GM18505 (cell line): ENCODE data around the gene PPP5C.
"Not testable (repeated sequence)": the region's sequence is repeated elsewhere in the genome, so short reads cannot be mapped to it uniquely, and the experiment has no call there.

Source experiments
- ATAC-seq: cut with Tn5 transposase; IDR thresholded peaks from one replicate; pipeline ENCODE4 v1.9.1; 2021; ENCODE audit not compliant: unreplicated experiment
- POLR2A ChIP-seq: IDR thresholded peaks from 4 replicates; pipeline ENCODE4 v1.6.1; 2011; ENCODE audit warnings: borderline replicate concordance; ENCODE audit not compliant: insufficient read depth, insufficient read length; ENCODE audit errors: extremely low read depth

PPP5C gene

GRCh38 chr19:46388311-46389095 is 41.6 kb downstream of the PPP5C start:
- TF ChIP-seq POLR2A = no peak
- no peak for ATAC-seq

- TF ChIP-seq POLR2A = no peak
- ATAC-seq = no peak
These were observed 43.4 kb downstream of the PPP5C start for GRCh38 chr19:46390121-46390858.

- ATAC-seq = no peak
- TF ChIP-seq POLR2A = no peak
These were observed 44.0 kb downstream of the PPP5C start for GRCh38 chr19:46390866-46391265.

- no peak for ATAC-seq
- no peak for TF ChIP-seq POLR2A
These were observed 44.7 kb downstream of the PPP5C start for GRCh38 chr19:46391296-46392251.

GRCh38 chr19:46392252-46392801 is 45.4 kb downstream of the PPP5C start:
- ATAC-seq = no peak
- TF ChIP-seq POLR2A = no peak

GRCh38 chr19:46392837-46393236 is 46.0 kb downstream of the PPP5C start:
- TF ChIP-seq POLR2A = no peak
- no peak for ATAC-seq

GRCh38 chr19:46393456-46394401 is 46.8 kb downstream of the PPP5C start:
- no peak for TF ChIP-seq POLR2A
- ATAC-seq = no peak

GRCh38 chr19:46394402-46394797 is 47.5 kb downstream of the PPP5C start:
- no peak for ATAC-seq
- TF ChIP-seq POLR2A = no peak

GRCh38 chr19:46397801-46398479 is 51.1 kb downstream of the PPP5C start:
- not testable (repeated sequence) for ATAC-seq

GRCh38 chr19:46402725-46403124 is 55.8 kb downstream of the PPP5C start:
- no peak for ATAC-seq
- TF ChIP-seq POLR2A = no peak

- no peak for TF ChIP-seq POLR2A
- ATAC-seq = no peak
These were observed 57.3 kb downstream of the PPP5C start for GRCh38 chr19:46404055-46404752.
